Mesothelial cell of epicardium (in vitro differentiated cells): ENCODE data around the gene NUP50. TPM values are rescaled to one million over a fixed set of nuclear protein-coding genes. Genes with fewer than 3 reads are reported as not detected.

Experiments used
- DNase-seq, 2 experiments: peaks; one replicate each; pipeline ENCODE4 v3.0.0; 2021; ENCODE audit warnings: low spot score in 2 of 2; ENCODE audit not compliant: unreplicated experiment in 2 of 2
- H3K27ac Mint-ChIP-seq: 2 replicates; pipeline ENCODE4 v1.8.0; 2021; ENCODE audit warnings: mixed read lengths
- H3K27me3 Mint-ChIP-seq: 2 replicates; pipeline ENCODE4 v1.8.0; 2021; ENCODE audit warnings: low read depth, mixed read lengths
- H3K36me3 Mint-ChIP-seq: 2 replicates; pipeline ENCODE4 v1.8.0; 2021; ENCODE audit warnings: mixed read lengths
- H3K4me1 Mint-ChIP-seq: 2 replicates; pipeline ENCODE4 v1.8.0; 2021; ENCODE audit warnings: mixed read lengths
- H3K4me3 Mint-ChIP-seq: 2 replicates; pipeline ENCODE4 v1.8.0; 2021; ENCODE audit warnings: mild to moderate bottlenecking, moderate library complexity, mixed read lengths
- H3K9me3 Mint-ChIP-seq: 2 replicates; pipeline ENCODE4 v1.8.0; 2021; ENCODE audit warnings: mixed read lengths
- CTCF ChIP-seq: fragments of 200-600 bp; sonication (generic); IDR thresholded peaks from one replicate; pipeline ENCODE4 v1.5.0; 2021; ENCODE audit warnings: antibody characterized with exemption; ENCODE audit not compliant: unreplicated experiment
- microRNA-seq: library from miRNA; unstranded; fragments of <30 nt; microRNA quantifications from one replicate; pipeline ENCODE4 v1.2.0, GENCODE V29; 2021; ENCODE audit warnings: inconsistent platforms, mixed read lengths
- total RNA-seq: library from RNA; stranded (reverse); gene quantifications from 3 replicates; pipeline ENCODE4 v1.2.1, GENCODE V29; 2021

Gene NUP50
- total RNA-seq, 1 donor from 2014 or later: 45.8 TPM

GRCh38 chr22:45235101-45235777 is 71.5 kb downstream of the NUP50 start:
- DNase-seq: no peak
- Mint-ChIP-seq H3K36me3 (no peaks in the 10 kb centered on the region), H3K4me1 (peaks cover 14% of the 10 kb centered on the region), H3K9me3 (no peaks in the 10 kb centered on the region), H3K4me3 (no peak overlapping the region), H3K27ac (no peak overlapping the region), H3K27me3 (no peaks in the 10 kb centered on the region)
- no peak for TF ChIP-seq CTCF

- Mint-ChIP-seq H3K27me3 (no peaks in the 10 kb centered on the region), H3K4me3 (no peak overlapping the region), H3K36me3 (no peaks in the 10 kb centered on the region), H3K27ac (no peak overlapping the region), H3K9me3 (no peaks in the 10 kb centered on the region), H3K4me1 (peaks cover 14% of the 10 kb centered on the region)
- no peak for TF ChIP-seq CTCF
- DNase-seq: no peak
Observed at GRCh38 chr22:45235851-45236342, 72.2 kb downstream of the NUP50 start.

- no peak for DNase-seq
- no peak overlapping the region for H3K4me3 Mint-ChIP-seq
- peaks cover 18% of the 10 kb centered on the region for H3K4me1 Mint-ChIP-seq
- H3K36me3 Mint-ChIP-seq: no peaks in the 10 kb centered on the region
- H3K27ac Mint-ChIP-seq: no peak overlapping the region
- H3K9me3 Mint-ChIP-seq: no peaks in the 10 kb centered on the region
- TF ChIP-seq CTCF: no peak
- no peaks in the 10 kb centered on the region for H3K27me3 Mint-ChIP-seq
Observed at GRCh38 chr22:45237065-45237990, 73.6 kb downstream of the NUP50 start.

Small RNA genes within 50 kb of the gene (microRNA-seq; reads per million reads assigned to microRNA genes)
- 5.3 reads per million, percentile 21 among the genes with 10 or more reads in this experiment for gene MIR1249

Other genes starting within 250 kb of the NUP50 start
- 5.7 to 8.6 TPM (median 6.8 TPM) in 3 replicates for gene PHF21B, start 153.9 kb upstream of the NUP50 start, total RNA-seq
- 31.1 to 32.1 TPM (median 31.4 TPM) in 3 replicates for gene KIAA0930, start 77.0 kb downstream of the NUP50 start, total RNA-seq
- gene UPK3A, start 121.0 kb downstream of the NUP50 start, total RNA-seq: 0.59 to 0.87 TPM (median 0.84 TPM) in 3 replicates
- gene FAM118A, start 146.0 kb downstream of the NUP50 start, total RNA-seq: 227 to 235 TPM (median 229 TPM) in 3 replicates
- gene SMC1B, start 249.7 kb downstream of the NUP50 start, total RNA-seq: 0.07 TPM in 1 of 3 replicates, not detected in the others
- gene RIBC2, start 249.8 kb downstream of the NUP50 start, total RNA-seq: 2.0 to 2.5 TPM (median 2.1 TPM) in 3 replicates